ENCODE data around the gene PPP6R2.

The PPP6R2 gene

GRCh38 chr22:50342651-50343540, at the start of gene PPP6R2:
Gene PPP6R2 (plus strand): TSS chr22:50343327. CDS start chr22:50393909, 50,582 bp downstream.
- no peak for TF ChIP-seq CTCF (IDR thresholded peaks at IDR 0.05; ENCODE audit: low read depth, low read length)
- Histone ChIP-seq H3K27ac (peak within 1 kb of the TSS; percentile 91), H3K36me3 (peaks cover 4% of the 10 kb centered on the region), H3K27me3 (ENCODE audit: insufficient read depth, low read depth, severe bottlenecking) (no peaks in the 10 kb centered on the region), H3K4me3 (ENCODE audit: low read depth, low read length) (peak within 1 kb of the TSS; percentile 74), H3K9me3 (ENCODE audit: severe bottlenecking) (no peaks in the 10 kb centered on the region)
- DNase-seq: peak; percentile 71

DNA sequence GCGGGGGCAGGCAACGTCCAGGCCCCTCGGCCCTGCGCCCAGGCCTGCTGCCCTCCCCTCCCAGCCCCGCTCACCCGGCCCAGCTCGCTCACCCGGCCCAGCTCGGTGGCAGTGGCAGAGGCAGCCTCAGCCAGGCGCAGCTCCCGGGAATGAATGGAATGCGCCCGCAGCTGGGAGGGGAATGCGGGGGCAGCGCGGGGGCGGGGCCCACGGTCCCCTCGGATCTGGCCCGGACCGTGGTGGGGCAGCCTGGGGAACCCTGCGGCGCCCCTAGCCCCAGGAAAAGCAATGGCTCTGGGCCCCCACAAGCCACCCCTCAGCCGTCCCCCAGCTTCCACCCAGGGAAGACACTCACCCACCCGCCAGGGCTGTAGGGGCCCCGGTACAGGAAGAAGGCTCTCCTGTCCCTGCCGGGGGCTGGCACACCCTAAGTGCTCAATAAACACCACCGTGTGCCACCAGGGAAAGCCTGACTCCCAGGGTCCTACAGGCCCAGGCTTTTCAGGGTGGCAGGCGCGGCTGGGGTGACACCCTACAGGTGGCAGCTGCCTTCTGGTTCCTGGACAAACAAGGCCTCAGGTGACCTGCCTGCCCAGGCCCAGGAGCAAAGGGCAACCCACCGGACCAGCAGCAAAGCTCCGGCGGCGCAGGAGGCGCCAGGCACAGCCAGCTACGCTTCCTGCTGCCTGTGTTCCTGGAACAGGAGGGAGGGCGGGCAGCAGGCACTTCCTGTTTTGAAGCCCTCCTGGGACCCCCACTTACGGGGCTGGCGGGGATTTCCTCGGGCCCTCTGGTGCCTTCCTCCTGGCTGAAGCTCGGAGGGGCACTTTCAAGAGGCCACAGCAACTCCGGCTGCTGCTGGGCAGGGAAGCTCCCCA, 49.4 kb upstream of the PPP6R2 start:
- TF ChIP-seq CTCF (IDR thresholded peaks at IDR 0.05; ENCODE audit: low read depth, low read length): no peak
- DNase-seq: no peak
- no peaks in the 10 kb centered on the region for H3K9me3 ChIP-seq (ENCODE audit: severe bottlenecking)
- no peak overlapping the region for H3K4me3 ChIP-seq (ENCODE audit: low read depth, low read length)
- no peaks in the 10 kb centered on the region for H3K27me3 ChIP-seq (ENCODE audit: insufficient read depth, low read depth, severe bottlenecking)
- peaks cover 50% of the 10 kb centered on the region for H3K36me3 ChIP-seq
- no peak overlapping the region for H3K27ac ChIP-seq

DNA sequence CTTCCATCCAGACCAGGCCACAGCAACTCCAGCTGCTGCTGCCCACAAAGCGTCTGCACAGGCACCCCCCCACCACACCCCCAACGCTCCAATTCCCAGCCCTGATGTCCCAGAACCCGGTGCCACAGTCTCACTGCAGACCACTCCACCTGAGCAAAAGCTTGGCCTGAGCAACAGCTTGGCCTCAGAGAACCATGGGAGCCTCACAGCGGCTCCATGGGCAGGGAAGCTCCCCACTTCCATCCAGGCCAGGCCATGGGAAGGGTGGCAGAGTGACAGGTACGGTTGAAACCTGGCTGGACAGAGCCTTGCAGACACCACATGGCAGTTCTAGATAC, 48.8 kb upstream of the PPP6R2 start:
- H3K36me3 ChIP-seq: peaks cover 46% of the 10 kb centered on the region
- DNase-seq: no peak
- no peak overlapping the region for H3K4me3 ChIP-seq (ENCODE audit: low read depth, low read length)
- H3K9me3 ChIP-seq (ENCODE audit: severe bottlenecking): no peaks in the 10 kb centered on the region
- H3K27me3 ChIP-seq (ENCODE audit: insufficient read depth, low read depth, severe bottlenecking): no peaks in the 10 kb centered on the region
- no peak overlapping the region for H3K27ac ChIP-seq
- TF ChIP-seq CTCF (IDR thresholded peaks at IDR 0.05; ENCODE audit: low read depth, low read length): no peak

GRCh38 chr22:50296658-50297490, 46.3 kb upstream of the PPP6R2 start:
- DNase-seq: peak; percentile 69
- H3K9me3 ChIP-seq (ENCODE audit: severe bottlenecking): no peaks in the 10 kb centered on the region
- H3K27ac ChIP-seq: peak overlapping the region; percentile 24
- peaks cover 42% of the 10 kb centered on the region for H3K36me3 ChIP-seq
- H3K4me3 ChIP-seq (ENCODE audit: low read depth, low read length): no peak overlapping the region
- no peak for TF ChIP-seq CTCF (IDR thresholded peaks at IDR 0.05; ENCODE audit: low read depth, low read length)
- no peaks in the 10 kb centered on the region for H3K27me3 ChIP-seq (ENCODE audit: insufficient read depth, low read depth, severe bottlenecking)

DNA sequence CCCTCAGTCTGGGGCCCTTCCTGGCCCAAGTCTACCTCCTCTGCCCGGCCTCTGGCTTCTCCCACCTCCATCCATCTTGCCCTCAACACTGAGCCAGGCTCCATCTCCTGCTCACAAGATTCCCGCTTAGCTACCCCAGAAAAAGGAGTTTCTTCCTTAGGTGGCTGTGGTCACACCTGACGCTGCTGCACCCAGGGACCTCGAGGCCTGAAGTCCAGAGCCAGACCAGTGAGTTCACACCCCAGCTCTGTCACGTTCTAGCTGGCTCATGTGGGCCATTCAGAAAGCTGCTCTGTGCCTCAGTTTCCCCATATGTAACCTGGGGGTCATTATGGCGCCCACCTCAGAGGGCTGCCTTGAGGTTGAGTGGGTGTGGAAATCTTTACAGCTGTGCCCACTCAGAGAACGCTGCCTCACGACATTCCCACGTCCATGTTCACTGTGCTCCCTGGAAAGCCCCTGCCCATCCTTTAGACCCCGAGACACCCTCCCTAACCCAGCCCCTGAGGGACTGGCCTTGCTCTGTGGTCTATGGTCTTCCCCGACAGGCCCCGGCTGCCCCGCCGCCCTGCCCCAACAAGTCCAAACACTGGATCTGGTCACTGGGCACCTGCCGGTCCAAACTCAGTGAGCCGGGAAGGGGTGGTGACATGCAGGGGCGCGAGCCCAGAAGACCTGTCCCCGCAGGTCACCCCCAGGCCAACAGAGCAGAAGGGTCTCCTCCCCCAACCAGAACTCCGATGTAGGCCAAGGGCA, 45.4 kb upstream of the PPP6R2 start:
- Histone ChIP-seq H3K36me3 (peaks cover 47% of the 10 kb centered on the region), H3K9me3 (ENCODE audit: severe bottlenecking) (no peaks in the 10 kb centered on the region), H3K4me3 (ENCODE audit: low read depth, low read length) (no peak overlapping the region), H3K27ac (no peak overlapping the region; the same call in 1 of the 2 replicates), H3K27me3 (ENCODE audit: insufficient read depth, low read depth, severe bottlenecking) (no peaks in the 10 kb centered on the region)
- no peak for DNase-seq
- TF ChIP-seq CTCF (IDR thresholded peaks at IDR 0.05; ENCODE audit: low read depth, low read length): no peak

All from WERI-Rb-1 (cell line).